HL-60 (cell line): ENCODE data around the gene LRP2.

Source experiments
- DNase-seq, 2 experiments: peaks; one replicate each; pipeline ENCODE4 v3.0.0-alpha.2; 2010 to 2020; ENCODE audit warnings: low read depth in 1 of 2, low spot score in 1 of 2
- H3K27ac ChIP-seq: fragments of 250-450 bp; sonication (Bioruptor Pico); replicated peaks from 2 replicates; pipeline ENCODE4 v1.5.1; 2020; ENCODE audit warnings: mild to moderate bottlenecking, moderate library complexity
- H3K27me3 ChIP-seq: fragments of 250-450 bp; sonication (Bioruptor Pico); 2 replicates; pipeline ENCODE4 v1.5.1; 2021; ENCODE audit warnings: mild to moderate bottlenecking, moderate library complexity; ENCODE audit not compliant: insufficient read depth, poor library complexity, severe bottlenecking
- H3K4me3 ChIP-seq: replicated peaks from 2 replicates; pipeline ENCODE4 v1.5.1; 2011; ENCODE audit warnings: mild to moderate bottlenecking, control low read depth, low read length; ENCODE audit not compliant: insufficient read depth
- GABPA ChIP-seq: IDR thresholded peaks from 2 replicates; pipeline ENCODE4 v1.6.1; 2012; ENCODE audit warnings: low read depth
- POLR2AphosphoS5 ChIP-seq: IDR thresholded peaks from 2 replicates; pipeline ENCODE4 v1.6.1; 2012; ENCODE audit warnings: low read depth
- SPI1 ChIP-seq: IDR thresholded peaks from 2 replicates; pipeline ENCODE4 v1.6.1; 2012; ENCODE audit warnings: low read depth, mild to moderate bottlenecking, borderline replicate concordance
- TF ChIP-seq, protein P1 (sequence below): IDR thresholded peaks from 2 replicates; pipeline ENCODE4 v1.6.1; 2012; ENCODE audit warnings: low read depth; ENCODE audit not compliant: insufficient replicate concordance
- TF ChIP-seq, protein P2 (sequence below): IDR thresholded peaks from one replicate; pipeline ENCODE4 v1.5.1; 2011; ENCODE audit warnings: low read length, control low read depth, inconsistent platforms; ENCODE audit not compliant: insufficient read depth

Gene LRP2

DNA sequence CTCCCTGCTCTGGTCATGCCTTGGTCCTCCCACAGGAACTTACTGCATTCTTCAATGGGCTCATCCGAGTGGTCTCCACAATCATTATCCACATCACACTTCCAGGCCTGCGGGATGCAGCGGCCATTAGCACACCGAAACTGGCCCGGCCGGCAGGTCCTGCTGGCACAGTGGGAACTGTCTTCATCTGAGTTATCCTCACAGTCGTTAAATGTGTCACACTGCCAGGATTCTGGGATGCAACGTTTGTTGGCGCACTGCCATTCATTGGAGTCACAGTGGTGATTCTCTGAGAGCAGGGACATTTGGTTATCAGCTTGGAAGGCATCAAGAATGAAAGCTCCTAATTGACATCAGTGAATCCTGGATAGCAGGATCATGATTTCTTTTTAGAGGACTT, 188.5 kb downstream of the LRP2 start:
- Histone ChIP-seq H3K4me3 (no peak overlapping the region), H3K27ac (no peak overlapping the region), H3K27me3 (peaks cover 11% of the 10 kb centered on the region)
- TF ChIP-seq SPI1 (no peak), GABPA (no peak), POLR2AphosphoS5 (no peak)
- TF ChIP-seq, protein P1, sequence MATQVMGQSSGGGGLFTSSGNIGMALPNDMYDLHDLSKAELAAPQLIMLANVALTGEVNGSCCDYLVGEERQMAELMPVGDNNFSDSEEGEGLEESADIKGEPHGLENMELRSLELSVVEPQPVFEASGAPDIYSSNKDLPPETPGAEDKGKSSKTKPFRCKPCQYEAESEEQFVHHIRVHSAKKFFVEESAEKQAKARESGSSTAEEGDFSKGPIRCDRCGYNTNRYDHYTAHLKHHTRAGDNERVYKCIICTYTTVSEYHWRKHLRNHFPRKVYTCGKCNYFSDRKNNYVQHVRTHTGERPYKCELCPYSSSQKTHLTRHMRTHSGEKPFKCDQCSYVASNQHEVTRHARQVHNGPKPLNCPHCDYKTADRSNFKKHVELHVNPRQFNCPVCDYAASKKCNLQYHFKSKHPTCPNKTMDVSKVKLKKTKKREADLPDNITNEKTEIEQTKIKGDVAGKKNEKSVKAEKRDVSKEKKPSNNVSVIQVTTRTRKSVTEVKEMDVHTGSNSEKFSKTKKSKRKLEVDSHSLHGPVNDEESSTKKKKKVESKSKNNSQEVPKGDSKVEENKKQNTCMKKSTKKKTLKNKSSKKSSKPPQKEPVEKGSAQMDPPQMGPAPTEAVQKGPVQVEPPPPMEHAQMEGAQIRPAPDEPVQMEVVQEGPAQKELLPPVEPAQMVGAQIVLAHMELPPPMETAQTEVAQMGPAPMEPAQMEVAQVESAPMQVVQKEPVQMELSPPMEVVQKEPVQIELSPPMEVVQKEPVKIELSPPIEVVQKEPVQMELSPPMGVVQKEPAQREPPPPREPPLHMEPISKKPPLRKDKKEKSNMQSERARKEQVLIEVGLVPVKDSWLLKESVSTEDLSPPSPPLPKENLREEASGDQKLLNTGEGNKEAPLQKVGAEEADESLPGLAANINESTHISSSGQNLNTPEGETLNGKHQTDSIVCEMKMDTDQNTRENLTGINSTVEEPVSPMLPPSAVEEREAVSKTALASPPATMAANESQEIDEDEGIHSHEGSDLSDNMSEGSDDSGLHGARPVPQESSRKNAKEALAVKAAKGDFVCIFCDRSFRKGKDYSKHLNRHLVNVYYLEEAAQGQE = no peak
- TF ChIP-seq, protein P2, sequence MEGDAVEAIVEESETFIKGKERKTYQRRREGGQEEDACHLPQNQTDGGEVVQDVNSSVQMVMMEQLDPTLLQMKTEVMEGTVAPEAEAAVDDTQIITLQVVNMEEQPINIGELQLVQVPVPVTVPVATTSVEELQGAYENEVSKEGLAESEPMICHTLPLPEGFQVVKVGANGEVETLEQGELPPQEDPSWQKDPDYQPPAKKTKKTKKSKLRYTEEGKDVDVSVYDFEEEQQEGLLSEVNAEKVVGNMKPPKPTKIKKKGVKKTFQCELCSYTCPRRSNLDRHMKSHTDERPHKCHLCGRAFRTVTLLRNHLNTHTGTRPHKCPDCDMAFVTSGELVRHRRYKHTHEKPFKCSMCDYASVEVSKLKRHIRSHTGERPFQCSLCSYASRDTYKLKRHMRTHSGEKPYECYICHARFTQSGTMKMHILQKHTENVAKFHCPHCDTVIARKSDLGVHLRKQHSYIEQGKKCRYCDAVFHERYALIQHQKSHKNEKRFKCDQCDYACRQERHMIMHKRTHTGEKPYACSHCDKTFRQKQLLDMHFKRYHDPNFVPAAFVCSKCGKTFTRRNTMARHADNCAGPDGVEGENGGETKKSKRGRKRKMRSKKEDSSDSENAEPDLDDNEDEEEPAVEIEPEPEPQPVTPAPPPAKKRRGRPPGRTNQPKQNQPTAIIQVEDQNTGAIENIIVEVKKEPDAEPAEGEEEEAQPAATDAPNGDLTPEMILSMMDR = no peak
- DNase-seq = no peak

DNA sequence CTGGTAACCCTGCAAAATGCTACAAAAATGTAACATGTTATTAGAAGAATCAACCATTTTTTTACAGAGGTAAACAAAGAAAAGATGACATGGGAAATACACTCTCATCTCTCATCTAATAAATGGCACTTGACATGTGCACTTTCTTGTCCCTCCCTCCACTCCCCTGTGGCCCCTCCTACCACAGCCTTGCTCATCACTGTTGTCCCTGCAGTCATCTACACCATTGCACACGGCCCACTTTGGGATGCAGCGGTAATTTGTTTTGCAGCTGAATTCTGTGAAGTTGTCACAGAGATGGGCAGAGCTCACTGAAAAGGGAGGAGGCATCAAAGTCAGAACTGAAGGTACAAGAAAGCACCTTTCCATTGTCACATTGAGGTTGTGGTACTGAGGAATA, 189.4 kb downstream of the LRP2 start:
- no peak overlapping the region for H3K27ac ChIP-seq
- no peak overlapping the region for H3K4me3 ChIP-seq
- no peak for DNase-seq
- H3K27me3 ChIP-seq = peaks cover 11% of the 10 kb centered on the region
- TF ChIP-seq, protein P2 = no peak
- TF ChIP-seq GABPA (no peak), POLR2AphosphoS5 (no peak), SPI1 (no peak)
- TF ChIP-seq, protein P1 = no peak

DNA sequence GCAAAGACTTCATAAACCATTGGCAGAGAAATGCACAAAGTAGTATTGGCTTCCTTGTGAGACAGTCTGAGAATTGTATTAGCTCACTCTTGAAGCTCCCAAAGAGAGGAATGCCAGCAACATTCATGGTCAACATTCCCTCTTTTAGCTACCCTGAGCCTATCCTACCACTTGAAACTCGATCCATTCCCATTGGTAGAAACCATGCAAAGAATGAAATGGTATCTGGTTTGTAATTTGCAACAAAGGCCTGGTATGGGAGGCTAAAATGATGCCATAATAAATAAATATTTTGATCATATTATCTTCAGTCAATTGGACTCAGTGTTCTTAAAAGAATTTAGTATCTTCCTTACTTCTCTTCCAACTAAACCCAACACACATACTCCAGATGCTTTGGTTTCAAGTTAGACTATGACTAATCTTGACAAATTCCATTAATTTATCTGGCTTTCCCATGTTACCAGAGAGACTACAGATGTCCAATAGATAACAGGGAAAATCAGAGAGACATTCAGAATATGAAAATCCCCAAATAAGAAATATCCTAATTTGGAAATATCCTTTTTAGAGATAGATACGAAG, 190.1 kb downstream of the LRP2 start:
- Histone ChIP-seq H3K27me3 (peaks cover 11% of the 10 kb centered on the region), H3K4me3 (no peak overlapping the region), H3K27ac (no peak overlapping the region)
- DNase-seq = no peak
- TF ChIP-seq SPI1 (no peak), GABPA (no peak), POLR2AphosphoS5 (no peak)
- TF ChIP-seq, protein P1 = no peak
- TF ChIP-seq, protein P2 = no peak
